HG02588 (cell line): ENCODE data around the gene IRF8.
"Not testable (repeated sequence)": the region's sequence is repeated elsewhere in the genome, so short reads cannot be mapped to it uniquely, and the experiment has no call there.

ENCODE experiments used
- ATAC-seq: cut with Tn5 transposase; IDR thresholded peaks from one replicate; pipeline ENCODE4 v1.9.1; 2021; ENCODE audit warnings: mild to moderate bottlenecking, moderate library complexity; ENCODE audit not compliant: unreplicated experiment

The IRF8 gene

DNA sequence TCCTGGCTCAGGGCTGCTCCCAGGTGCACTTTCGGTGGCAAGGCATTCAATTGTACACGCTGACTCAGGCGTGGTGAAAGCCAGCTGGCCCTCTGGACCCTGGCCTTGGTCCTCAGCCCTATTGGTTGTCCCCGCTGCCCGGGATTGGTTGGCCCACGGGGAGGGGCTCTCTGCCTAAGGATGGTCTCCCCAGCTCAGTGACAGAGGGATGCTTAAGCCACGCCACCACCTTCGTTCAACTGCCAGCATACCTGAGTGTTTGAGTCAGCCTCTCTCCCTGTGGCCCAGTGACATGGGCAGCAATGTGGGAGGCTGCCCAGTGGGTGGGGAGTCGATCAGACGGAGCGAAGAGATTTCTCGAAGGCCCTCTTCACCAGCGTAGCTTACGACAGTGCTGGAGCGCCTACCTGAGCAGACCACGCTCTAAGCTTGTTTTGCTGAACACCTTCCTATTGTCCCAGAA is 30.3 kb downstream of the IRF8 start:
- ATAC-seq, result no peak

DNA sequence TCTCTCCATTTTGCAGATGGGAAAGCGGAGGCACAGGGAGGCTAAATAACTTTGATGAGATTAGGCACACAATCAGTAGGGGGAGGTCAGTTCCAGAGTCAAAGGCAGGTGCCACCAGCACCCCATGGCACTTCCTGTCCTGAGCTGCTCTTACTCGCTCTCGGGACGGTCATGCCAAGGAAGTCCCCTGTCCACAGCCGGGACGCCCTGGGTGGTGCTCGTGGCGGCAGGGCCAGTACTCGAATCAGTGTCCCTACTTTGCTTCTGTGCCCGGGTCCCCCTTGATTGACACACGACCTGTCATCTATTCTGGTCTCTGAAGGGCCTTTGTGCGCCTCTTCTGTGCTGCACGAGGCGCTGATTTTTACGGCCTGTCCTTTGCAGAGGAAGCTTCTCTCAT is 31.3 kb downstream of the IRF8 start:
- no peak for ATAC-seq

DNA sequence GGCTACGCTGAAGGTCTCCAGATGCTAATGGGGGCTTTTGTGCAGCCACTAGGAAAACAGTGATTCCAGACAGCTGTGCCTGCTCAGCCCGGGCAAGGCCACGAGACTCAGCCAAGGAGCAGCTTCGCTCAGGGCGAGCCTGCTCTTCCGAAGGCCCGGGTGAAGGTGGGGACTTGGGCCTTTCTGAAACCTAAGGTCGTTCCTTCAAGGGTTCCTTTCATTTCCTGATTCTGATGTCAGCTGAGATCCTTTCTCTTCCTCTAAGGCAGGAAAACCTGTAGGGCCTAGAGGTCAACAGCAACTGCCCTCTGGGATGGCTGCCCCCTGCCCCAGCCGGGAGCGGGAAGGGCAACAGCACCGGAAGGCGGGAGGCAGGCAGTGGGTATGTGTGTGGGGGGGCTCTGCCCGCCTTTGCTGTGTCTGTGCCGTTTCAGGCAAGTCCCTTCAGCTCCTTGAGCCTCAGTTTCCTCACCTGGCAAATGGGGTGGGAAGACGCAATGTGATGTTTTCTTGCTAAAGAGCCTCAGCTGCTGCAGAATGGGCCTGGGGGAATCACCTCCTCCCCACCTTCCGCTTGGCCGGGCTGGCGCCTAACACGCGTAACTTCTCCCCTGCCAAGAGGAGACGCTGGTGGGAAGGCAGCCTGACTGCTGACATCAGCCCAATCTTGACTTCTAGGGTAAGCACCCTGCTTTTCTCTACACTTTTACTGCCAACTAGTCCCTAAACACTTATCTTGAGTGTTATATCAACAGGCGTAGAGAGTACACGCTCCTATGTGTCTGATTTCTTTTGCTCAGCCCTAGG is 32.8 kb downstream of the IRF8 start:
- no peak for ATAC-seq

DNA sequence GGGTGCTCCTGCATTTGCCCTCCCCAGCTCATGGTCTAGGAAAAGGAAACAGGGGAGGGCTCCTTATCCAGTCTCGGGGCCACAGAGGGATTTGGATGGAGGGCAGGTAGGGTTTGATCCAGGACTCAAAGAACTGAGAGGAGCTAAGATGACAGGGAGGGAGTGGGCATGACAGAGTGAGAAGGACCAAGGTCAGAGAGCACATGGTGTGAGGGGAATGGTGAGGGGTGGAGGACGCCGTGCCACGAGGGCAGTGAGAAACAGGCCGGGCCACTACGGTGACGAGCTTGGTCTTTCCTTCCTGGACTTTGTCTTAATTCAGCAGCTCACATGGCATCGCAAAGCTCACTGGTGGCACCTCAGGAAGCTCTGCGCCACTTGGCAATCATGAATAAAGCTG is 35.2 kb downstream of the IRF8 start:
- no peak for ATAC-seq

DNA sequence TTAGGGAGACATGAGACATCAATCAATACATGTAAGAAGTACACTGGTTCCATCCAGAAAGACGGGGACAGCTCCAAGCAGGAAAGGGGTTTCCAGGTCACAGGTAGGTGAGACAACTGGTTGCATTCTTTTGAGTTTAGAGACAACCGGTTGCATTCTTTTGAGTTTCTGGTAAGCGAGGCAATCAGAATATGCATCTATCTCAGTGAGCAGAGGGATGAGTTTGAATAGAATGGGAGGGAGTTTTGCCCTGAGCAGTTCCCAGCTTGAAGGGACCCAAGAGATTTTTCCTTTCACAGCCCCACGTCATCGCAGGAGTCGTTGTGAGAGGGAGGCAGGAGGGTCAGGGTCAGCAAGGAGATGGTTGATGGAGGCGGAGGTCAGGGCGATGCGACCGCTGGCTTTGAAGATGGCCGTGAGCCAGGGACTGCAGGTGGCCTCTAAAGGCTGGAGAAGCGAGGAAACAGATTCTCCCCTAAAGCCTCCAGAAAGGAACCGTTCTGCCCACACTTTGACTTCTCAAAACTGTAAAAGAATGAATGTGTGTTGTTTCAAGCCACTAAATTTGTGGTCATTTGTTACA is 36.5 kb downstream of the IRF8 start:
- ATAC-seq, result peak; percentile 21

DNA sequence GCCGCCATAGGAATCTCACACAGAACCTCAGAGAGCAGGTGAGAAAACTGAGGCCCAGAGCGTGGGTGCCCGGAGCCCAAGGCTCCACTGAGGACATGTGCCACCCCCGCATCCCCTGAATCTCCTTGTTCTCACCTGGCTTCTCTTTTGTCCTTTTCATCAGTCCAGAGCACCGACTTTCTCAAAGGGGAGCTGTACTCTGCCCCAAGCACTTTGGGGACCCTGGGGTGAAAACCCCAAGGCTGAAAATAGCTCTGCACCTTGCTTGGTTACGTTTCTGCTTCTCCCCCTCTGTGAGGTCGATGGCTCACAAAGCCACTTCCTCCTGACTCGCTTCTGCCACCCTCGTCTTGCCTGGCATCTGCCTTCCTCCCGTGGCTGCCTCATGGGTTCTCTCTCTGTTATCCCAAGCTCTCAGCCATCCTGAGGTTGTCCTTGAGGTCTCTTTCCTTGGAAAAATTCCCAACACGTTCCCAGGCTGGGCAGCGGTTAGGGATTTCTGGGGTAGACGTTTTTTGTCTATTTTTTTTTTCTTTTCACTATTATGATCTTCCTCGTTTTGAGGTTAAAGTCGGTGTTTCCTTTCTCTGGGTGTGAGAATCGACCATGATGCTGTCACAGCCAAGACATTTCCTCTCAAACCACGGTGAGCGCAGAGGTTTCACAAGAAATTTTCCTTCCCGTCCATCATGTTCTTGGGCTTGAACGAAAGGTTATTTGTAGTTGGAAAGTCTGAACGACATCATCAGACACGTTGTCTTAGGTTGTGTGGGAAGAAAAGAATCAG is 37.2 kb downstream of the IRF8 start:
- ATAC-seq, result peak; percentile 71

DNA sequence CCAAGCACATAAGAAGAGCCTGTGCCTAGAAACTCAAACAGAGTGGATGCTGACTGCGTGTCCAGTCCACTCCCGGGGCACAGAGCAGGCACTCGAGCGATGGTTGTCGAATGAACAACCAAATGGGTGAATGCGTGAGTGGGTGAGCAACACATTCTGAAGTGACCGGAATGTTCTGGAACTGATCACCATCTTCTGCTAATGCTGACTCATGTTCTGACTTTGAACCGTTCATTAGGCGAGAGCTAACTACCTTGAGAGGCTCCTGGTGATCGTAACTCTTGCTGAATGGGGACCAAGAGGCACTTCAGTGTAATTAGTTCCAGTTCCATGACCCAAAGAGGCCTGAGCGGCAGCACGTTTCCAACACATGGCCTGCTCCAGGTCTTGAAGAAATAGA is 37.9 kb downstream of the IRF8 start:
- ATAC-seq, result no peak

DNA sequence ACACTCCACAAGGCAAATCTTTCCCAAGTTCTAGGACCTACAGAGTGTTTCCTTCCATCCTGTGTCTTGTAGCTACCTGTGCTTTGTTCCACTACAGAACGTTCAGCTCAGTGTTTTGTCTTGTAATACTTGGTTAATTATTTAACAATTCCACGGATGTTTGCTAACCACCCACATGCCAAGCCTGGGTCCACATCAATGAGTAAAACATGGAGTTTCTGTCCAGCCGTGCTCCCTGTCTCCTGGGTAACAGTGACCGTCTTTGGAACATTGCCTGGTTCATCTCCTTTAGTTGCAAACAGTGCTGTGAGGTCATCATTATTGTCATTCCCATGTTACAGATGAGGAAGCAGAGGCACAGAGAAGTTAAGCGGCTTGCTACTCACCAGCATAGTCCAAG is 41.3 kb downstream of the IRF8 start:
- ATAC-seq, result no peak

DNA sequence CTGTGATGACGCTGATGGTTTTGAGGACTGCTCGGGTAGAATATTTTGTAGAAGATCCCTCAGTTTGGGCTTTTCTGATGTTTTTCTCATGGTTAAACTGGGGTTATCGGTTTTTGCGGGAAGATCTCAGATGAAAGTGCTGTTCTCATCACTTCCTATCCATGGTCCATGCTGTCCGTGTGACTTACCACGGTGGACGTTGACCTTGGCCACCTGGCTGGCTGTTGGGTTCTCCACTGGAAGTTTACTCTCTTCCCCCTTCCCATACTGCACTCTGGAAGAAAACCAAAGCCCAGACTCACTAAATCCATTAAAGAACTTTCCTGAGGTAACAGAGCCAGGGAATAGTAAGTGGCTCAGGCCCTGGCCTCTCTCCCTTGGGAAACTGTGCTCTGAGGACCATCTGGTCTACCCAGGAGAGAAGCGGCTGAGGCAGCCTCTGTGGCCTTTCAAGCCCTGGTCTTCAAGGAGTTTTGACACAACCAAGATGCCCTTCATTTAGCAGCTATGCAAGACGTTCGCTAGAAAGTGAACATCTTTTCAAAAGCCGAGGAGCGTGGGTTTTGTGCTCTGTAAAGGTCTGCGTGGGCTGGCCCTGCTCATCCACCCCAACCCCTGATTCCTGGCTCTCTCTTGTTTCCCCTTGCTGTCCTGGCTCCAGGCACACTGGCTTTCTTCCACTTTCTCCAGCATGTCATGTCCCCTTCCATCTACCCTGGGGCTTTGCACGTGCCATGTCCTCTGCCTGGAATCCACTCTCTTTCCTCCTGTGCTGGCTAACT is 43.1 kb downstream of the IRF8 start:
- no peak for ATAC-seq

DNA sequence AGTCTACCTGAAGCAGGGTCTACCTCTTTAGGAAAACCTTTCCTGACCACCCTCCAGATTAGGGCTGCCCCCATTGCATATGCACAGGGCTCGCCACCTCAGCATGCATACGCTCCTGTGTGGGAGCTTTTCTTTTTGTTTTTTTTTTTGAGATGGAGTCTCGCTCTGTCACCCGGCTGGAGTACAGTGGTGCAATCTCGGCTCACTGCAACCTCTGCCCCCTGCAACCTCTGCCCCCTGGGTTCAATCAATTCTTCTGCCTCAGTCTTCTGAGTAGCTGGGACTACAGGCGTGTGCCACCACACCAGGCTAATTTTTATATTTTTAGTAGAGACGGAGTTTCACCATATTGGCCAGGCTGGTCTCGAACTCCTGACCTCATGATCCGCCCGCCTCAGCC is 43.7 kb downstream of the IRF8 start:
- ATAC-seq, result not testable (repeated sequence)

DNA sequence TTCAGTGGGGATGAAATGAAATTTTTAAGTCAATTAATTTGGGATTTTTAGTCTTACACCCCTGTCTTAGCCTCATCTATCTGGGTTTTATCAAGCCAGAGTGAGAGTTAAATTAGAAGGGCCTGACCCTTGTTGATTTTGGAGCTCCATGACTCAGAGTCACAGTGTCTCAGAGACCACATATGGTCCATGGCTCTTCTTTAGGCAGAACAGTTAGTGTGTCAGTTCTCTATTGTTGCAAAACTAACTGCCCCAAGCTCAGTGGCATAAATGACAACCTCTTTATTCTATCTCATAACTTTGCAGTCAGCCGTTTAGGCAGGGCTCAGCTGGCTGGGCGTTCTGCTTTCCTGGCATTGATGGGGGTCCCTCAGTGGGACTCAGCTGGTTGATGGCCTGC is 44.7 kb downstream of the IRF8 start:
- no peak for ATAC-seq

DNA sequence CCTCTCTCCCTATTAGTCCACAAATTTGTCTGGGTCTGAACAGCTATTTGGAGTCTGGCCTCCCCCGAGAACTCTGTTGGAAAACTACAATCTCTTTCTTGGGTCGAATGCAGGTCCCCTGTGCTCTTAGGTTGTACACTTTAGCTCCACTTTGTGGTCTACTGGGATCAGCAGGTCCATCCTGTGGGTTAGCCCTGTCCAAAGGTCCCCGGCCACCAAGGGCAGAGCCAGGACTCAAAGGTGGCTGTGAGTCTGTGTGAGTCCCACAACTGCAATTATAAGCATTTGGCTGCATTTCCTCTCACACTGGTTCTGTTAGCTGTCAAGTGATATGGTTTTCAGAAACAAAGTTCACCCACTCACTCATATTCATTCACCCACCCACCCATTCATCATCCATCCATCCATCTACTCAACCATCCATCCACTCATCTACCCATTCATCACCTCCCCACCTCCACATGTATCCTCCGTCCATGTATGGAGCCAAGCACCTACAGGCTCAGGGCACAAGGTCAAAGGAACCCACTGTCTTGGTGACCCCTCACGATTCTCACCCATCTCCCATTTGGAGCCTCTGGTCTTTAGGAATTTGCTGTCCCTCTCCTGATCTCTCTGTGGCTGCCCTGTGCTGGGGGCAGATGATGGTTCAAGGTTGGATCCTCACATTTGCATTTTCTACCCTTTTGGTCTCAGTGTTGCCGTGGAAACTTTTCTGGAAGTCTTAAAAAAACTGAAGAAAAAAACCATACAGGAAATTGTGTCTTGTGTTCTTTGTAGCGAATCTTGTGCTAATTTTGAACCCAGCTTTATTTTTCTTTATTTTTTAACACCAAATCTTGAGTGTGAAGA is 45.8 kb downstream of the IRF8 start:
- no peak for ATAC-seq

DNA sequence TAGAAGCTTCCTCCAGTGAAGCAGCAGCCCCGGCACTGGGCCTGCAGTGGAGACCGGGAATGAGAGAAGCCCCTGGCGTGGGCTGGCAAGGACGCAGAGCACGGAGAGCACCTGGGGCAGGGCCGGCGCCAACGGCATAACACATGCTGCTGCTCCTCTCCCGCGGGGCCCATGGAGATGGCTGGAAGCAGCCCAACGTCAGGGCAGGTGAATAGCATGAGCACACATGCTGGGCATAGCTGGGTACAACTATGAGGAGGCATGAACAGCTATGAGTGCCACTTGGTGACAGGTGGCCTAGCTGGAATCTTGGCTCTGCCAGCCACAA is 46.4 kb downstream of the IRF8 start:
- no peak for ATAC-seq

DNA sequence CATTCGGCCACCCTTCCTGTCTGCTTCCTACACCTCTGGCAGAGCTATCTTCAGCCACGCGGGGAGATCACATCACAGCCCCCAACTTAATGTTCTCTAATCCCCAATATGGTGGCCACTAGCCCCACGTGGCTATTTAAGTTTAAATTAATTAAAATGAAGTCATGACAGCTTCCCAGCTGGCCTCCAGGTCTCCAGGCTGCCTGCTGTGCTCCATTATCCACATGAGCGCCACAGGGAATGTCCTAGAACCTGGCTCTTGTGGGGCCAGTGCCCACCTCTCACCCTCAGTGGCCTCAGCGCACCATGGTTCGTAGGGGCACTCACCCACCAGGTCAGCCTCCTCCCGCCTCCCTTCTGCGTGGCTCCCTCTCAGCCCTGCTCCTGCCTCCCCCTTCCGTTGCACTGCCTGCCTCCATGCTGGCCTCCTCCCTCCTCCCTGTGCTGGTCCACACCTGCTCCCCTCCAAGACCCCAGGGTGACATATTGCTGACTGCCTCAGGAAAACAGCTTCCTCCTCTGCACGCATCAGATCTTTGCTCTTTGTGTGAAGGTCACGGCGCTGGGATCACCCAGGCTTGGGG is 47.7 kb downstream of the IRF8 start:
- ATAC-seq, result no peak

DNA sequence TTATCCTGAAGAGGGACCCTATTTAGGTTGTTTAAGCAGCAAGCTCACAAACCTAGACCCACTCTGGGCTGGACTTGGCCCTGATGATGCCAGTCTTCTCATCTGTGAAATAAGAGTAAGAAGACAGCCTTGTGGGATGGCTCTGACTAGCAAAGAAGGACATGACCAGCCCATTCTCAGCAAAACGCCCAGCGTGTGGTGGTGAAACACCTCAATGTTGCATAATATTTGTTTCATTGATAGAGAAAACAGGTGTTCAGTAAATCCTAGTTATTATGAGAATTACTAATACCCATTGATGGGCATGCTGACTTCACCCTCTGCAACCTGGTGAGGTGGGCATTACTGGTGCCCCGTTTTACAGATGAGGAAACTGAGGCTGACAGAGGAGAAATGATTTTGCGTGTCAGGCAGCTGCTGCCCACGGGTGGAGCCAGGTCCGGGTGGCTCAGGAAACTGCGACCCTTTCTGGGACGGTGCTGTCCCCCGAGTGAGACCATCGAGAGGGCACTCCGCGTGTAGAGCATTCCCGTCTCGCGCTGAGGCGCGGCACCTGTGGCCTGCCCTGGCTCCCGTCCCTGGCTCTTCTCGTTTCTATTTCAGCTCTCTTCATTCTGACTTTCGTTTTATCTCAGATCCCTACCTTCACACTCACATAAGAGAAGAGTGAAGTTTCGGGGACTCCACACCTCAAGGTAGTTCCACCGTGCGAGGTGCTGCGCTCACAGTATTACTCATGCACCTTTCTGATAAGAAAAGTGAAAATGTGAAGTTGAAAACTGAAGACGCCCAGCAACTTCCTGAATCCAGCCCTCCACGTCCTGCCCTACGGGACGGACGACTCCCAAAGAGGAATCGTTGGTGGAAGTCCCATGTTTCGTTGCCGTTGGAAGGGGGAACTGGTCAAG is 48.5 kb downstream of the IRF8 start:
- peak; percentile 71 for ATAC-seq

DNA sequence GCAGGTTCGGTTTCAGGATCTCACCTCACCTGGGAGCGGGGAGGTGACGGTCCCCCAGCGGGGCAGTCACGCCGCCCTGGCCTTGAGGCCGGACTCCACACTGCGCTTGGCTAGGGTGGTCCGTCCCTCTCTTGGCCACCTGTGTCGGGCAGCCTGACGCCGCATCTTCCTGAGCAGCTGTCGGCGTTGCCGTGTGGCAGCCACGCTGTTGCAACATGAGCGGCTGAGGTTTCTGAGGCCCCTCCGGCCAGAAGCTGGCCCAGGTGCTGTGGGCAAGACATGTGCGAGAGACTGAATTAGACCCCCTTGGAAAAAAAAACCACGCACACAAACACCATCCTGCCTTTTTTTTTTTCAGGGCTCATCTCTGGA is 49.2 kb downstream of the IRF8 start:
- peak; percentile 11 for ATAC-seq

DNA sequence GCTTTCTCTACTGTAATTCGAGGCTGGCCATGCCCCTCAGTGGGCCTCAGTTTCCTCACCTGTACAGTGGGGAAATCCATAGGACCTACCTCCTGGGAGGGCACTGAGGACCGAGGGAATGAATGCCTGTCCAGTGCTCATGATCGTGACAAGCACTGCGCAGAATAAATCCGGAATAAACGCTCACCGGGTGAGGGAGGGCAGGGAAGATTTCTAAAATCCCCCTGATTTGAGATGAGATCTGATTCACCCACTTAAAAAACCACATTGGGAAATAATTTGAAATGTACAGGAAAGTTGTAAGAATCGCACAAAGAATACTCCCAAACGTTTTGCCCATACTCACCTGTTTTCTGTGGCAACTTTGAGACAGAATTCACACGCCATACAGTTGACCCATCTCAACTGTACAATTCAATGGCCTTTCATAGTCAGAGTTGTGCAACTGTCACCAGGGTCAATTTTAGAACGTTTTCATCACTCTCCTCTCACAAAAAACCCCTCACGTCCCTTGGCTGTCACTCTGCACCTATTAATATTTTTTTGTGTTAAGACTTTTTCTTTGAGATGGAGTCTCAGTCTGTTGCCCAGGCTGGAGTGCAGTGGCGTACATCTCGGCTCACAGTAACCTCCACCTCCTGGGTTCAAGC is 49.8 kb downstream of the IRF8 start:
- no peak for ATAC-seq

DNA sequence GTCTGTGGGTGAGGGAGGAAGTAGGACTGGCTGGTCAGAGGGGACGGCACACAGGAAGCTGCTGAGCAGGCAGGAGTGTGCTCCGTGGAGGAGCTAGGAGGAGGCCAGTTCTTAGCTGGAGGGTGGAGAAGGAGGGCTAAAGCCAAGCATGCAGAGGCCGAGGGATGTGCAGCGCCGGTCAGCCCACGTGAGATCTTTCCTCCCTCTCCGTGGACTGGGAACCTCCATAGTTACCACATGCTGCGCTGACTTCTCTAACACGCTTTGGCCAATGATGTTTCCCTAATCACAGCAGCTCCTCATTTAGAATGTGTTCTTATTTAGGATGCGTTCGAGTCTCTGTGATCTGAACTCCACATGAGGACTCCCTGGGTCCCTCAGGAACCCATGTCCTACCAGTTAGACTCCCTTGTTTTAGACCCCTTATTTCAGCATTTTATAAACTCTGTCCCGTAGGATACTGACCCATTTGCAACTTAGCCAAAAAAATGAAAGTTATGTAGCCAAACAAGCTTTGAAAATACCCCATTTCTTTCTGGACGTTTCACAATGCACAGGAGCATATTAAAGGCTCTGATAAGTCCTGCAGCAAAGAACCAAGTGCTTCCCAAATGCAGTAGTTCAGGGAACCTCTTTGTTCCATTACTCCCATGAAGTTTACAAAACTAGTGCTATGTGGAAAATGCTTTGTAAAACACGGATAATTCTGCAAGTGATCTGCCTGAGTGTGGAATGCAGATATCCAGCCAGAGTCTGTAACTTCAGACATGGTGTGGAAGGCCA is 51.4 kb downstream of the IRF8 start:
- ATAC-seq, result no peak
